ENCODE measurements around the gene MTUS2.

The MTUS2 gene

GRCh38 chr13:28820099-28821051, at the start of gene MTUS2:
Gene MTUS2, plus strand, starts transcription at chr13:28820339.
- Mint-ChIP-seq H3K36me3 (peaks cover 6 to 10% of the 10 kb centered on the region in 2 donors), H3K9me3 (peaks cover 16 to 18% of the 10 kb centered on the region in 2 donors), H3K27me3 (peaks cover 70 to 83% of the 10 kb centered on the region in 2 donors), H3K4me3 (peak within 1 kb of the TSS; percentile 66 to 83), H3K4me1 (peaks cover 3 to 12% of the 10 kb centered on the region in 2 donors), H3K27ac (no peak within 1 kb of the TSS)
- ATAC-seq (replicated peaks) (peak; percentile 54 to 58), DNase-seq (no peak)

- H3K9me3 Mint-ChIP-seq: peaks cover 2 to 18% of the 10 kb centered on the region in 2 donors
- H3K27me3 Mint-ChIP-seq: peaks cover 31 to 61% of the 10 kb centered on the region in 2 donors
- no peak overlapping the region for H3K4me3 Mint-ChIP-seq
- ATAC-seq (replicated peaks) (no peak), DNase-seq (no peak)
- H3K36me3 Mint-ChIP-seq: no peaks in the 10 kb centered on the region
- H3K27ac Mint-ChIP-seq: no peak overlapping the region
- H3K4me1 Mint-ChIP-seq: no peaks in the 10 kb centered on the region
Measured at GRCh38 chr13:28778308-28779215, 41.6 kb upstream of the MTUS2 start.

GRCh38 chr13:28792992-28793391, 27.1 kb upstream of the MTUS2 start:
- Mint-ChIP-seq H3K4me1 (peaks cover 0 to 5% of the 10 kb centered on the region in 2 donors), H3K27me3 (peaks cover 16 to 31% of the 10 kb centered on the region in 2 donors), H3K27ac (no peak overlapping the region), H3K36me3 (no peaks in the 10 kb centered on the region), H3K9me3 (no peaks in the 10 kb centered on the region), H3K4me3 (no peak overlapping the region)
- DNase-seq (no peak), ATAC-seq (replicated peaks) (no peak)

GRCh38 chr13:28794396-28794795, 25.7 kb upstream of the MTUS2 start:
- ATAC-seq (replicated peaks) (no peak), DNase-seq (no peak)
- Mint-ChIP-seq H3K9me3 (no peaks in the 10 kb centered on the region), H3K36me3 (no peaks in the 10 kb centered on the region), H3K27ac (no peak overlapping the region), H3K27me3 (peaks cover 17 to 40% of the 10 kb centered on the region in 2 donors), H3K4me3 (no peak overlapping the region), H3K4me1 (peaks cover 0 to 5% of the 10 kb centered on the region in 2 donors)

DNA sequence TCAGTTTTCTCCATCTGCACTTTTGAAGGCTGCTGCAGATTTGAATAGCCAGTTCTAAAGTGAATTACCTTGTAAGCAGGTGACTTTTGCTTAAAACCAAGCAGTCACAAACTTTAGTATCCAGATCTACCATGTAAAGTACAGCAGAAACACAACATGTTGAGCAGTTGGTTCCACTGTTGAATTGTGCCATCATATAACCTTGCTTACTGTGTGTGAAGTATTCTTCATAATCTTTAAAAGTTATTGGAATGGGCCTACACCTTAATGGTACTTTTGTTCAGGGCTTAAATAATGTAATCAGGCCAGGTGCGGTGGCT, 23.2 kb upstream of the MTUS2 start:
- DNase-seq (no peak), ATAC-seq (replicated peaks) (no peak)
- Mint-ChIP-seq H3K9me3 (no peaks in the 10 kb centered on the region), H3K4me1 (peaks cover 0 to 5% of the 10 kb centered on the region in 2 donors), H3K36me3 (no peaks in the 10 kb centered on the region), H3K27me3 (peaks cover 12 to 25% of the 10 kb centered on the region in 2 donors), H3K27ac (no peak overlapping the region), H3K4me3 (no peak overlapping the region)

DNA sequence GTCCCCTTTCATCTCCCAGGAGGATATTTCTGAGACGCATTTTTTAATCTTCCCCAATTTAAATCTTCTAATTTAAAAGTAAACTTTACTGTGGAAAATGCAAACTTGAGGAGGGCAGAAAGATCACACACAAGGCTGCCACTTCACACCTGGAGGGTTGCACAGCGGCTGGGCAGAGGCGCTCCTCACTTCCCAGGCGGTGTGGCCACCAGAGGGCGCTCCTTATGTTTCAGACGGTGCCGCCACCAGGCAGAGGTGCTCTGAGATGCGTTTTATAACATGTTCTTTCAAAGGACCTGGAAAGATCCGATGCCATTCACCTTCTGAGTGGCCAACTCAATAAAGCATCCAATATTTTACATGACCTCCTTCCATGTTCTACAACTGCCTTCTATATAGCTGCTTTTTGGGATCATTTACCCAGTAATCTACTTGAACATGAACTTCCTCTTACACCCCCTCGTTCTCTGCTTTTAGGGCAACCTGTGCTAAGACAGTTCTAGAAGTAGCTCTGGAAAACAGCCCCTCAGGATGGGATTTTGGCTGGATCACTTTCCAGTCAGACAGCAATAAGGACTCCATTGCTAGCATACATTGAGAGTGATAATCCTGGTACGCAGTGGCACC, 14.8 kb upstream of the MTUS2 start:
- DNase-seq (no peak), ATAC-seq (replicated peaks) (peak in 1 of 2 donors; percentile 53)
- Mint-ChIP-seq H3K4me1 (no peaks in the 10 kb centered on the region), H3K4me3 (no peak overlapping the region), H3K36me3 (no peaks in the 10 kb centered on the region), H3K27ac (no peak overlapping the region), H3K27me3 (peaks cover 26 to 44% of the 10 kb centered on the region in 2 donors), H3K9me3 (peaks cover 16 to 17% of the 10 kb centered on the region in 2 donors)

GRCh38 chr13:28817204-28817603, 2.9 kb upstream of the MTUS2 start:
- DNase-seq (no peak), ATAC-seq (replicated peaks) (no peak)
- Mint-ChIP-seq H3K9me3 (peaks cover 9 to 10% of the 10 kb centered on the region in 2 donors), H3K27me3 (peaks cover 42 to 58% of the 10 kb centered on the region in 2 donors), H3K4me3 (no peak overlapping the region), H3K27ac (peak overlapping the region; percentile 14), H3K4me1 (peaks cover 3 to 12% of the 10 kb centered on the region in 2 donors), H3K36me3 (peaks cover 1 to 5% of the 10 kb centered on the region in 2 donors)

- H3K4me1 Mint-ChIP-seq: peaks cover 3 to 12% of the 10 kb centered on the region in 2 donors
- H3K4me3 Mint-ChIP-seq: peak overlapping the region; percentile 15 to 71
- no peak overlapping the region for H3K27ac Mint-ChIP-seq
- DNase-seq: no peak
- peaks cover 5 to 10% of the 10 kb centered on the region in 2 donors for H3K36me3 Mint-ChIP-seq
- ATAC-seq (replicated peaks): no peak
- peaks cover 16 to 17% of the 10 kb centered on the region in 2 donors for H3K9me3 Mint-ChIP-seq
- H3K27me3 Mint-ChIP-seq: peaks cover 59 to 76% of the 10 kb centered on the region in 2 donors
Measured at GRCh38 chr13:28819046-28819730, 951 bp upstream of the MTUS2 start.

DNA sequence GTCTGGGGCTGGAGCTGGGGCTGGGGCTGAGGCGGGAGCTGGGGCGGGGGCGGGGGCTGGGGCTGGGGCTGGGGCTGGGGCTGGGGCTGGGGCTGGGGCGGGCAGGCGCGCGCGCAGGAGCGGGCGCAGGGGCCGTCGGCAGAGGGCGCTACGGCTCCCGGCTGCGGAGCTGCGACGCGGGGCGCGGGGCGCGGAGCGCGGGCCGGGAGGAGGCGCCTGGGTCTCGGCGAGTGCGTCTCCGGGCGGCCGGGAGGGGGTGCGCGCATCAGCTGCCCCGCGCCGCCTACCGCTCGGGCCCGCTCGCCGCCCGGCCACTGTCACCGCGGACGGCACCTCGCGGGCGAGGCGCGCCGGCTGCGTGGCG, 422 bp upstream of the MTUS2 start:
- DNase-seq: peak; percentile 27
- H3K27ac Mint-ChIP-seq: no peak overlapping the region
- H3K4me3 Mint-ChIP-seq: peak overlapping the region; percentile 15 to 71
- H3K4me1 Mint-ChIP-seq: peaks cover 3 to 12% of the 10 kb centered on the region in 2 donors
- ATAC-seq (replicated peaks): peak; percentile 79 to 81
- H3K36me3 Mint-ChIP-seq: peaks cover 6 to 10% of the 10 kb centered on the region in 2 donors
- H3K9me3 Mint-ChIP-seq: peaks cover 16 to 18% of the 10 kb centered on the region in 2 donors
- H3K27me3 Mint-ChIP-seq: peaks cover 64 to 81% of the 10 kb centered on the region in 2 donors

DNA sequence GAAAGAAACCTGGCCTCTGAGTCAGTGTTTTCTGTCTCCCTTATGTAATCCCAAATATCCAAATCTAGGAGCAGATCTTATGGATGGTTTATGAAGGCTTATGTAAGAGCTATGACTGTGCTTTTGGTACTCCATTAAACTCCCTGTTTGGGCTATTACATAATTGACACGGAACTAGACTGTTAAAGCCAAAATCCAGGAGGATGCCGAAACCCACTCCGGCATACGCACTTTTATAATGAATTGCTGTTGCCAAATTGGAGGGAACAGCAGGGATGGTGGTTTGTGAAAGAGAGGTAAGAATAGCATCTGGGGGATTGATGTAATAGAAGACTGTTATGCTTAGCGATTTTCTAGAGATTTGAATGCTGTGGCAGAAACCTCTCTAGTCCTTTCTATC, 2.0 kb downstream of the MTUS2 start:
- Mint-ChIP-seq H3K4me1 (peaks cover 3 to 12% of the 10 kb centered on the region in 2 donors), H3K4me3 (no peak overlapping the region), H3K9me3 (peaks cover 12% of the 10 kb centered on the region in 2 donors), H3K27ac (no peak overlapping the region), H3K27me3 (peaks cover 64 to 77% of the 10 kb centered on the region in 2 donors), H3K36me3 (peaks cover 5% of the 10 kb centered on the region in 2 donors)
- DNase-seq (no peak), ATAC-seq (replicated peaks) (no peak)

GRCh38 chr13:28822801-28823200, 2.7 kb downstream of the MTUS2 start:
- Mint-ChIP-seq H3K36me3 (peaks cover 5% of the 10 kb centered on the region in 2 donors), H3K27me3 (peaks cover 62 to 77% of the 10 kb centered on the region in 2 donors), H3K9me3 (peaks cover 11% of the 10 kb centered on the region in 2 donors), H3K4me1 (peaks cover 3 to 12% of the 10 kb centered on the region in 2 donors), H3K4me3 (no peak overlapping the region), H3K27ac (no peak overlapping the region)
- no peak for DNase-seq
- ATAC-seq (replicated peaks): no peak

DNA sequence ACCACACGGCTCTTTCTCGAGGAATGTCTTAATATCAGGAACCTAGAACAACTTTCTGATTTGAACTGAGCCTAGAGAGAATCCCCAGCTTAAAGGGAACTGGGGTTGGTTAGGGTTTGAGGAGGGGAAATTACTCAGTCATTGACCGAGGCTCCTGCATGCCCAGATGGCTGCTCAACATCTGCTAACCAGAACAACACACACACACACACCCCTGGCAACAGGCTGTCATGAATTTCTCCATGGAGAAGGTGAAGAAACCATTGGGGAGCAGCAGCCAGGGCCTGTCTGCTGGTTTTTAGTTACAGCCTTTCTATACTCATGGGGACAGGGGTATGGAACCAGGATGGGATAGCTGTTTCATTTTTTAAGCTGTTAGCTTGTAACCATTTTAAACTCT, 5.2 kb downstream of the MTUS2 start:
- Mint-ChIP-seq H3K27me3 (peaks cover 53 to 64% of the 10 kb centered on the region in 2 donors), H3K9me3 (peaks cover 15 to 21% of the 10 kb centered on the region in 2 donors), H3K27ac (no peak overlapping the region), H3K4me1 (peaks cover 3 to 7% of the 10 kb centered on the region in 2 donors), H3K4me3 (no peak overlapping the region), H3K36me3 (peaks cover 5% of the 10 kb centered on the region in 2 donors)
- ATAC-seq (replicated peaks): no peak
- DNase-seq: no peak

DNA sequence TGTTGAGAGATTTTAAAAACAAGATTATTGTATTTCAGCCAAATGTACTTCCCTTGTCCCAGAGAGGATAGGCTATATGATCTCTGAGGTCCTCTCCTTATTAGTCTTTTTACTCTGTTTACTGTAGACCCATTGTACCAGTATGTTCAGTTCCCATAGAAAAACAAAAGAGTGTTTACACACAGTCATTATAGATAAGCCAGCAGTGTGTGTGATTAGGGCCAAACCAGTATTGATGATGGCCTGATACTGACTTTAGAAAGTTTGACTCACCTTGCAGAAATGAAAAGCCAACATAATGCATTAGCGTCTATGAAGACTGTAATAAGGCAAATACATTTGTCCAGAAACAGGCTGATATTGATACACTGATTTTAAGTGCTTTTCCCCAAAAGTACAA, 6.2 kb downstream of the MTUS2 start:
- Mint-ChIP-seq H3K27ac (no peak overlapping the region), H3K9me3 (peaks cover 22 to 31% of the 10 kb centered on the region in 2 donors), H3K36me3 (peaks cover 5 to 9% of the 10 kb centered on the region in 2 donors), H3K4me3 (no peak overlapping the region), H3K27me3 (peaks cover 47 to 54% of the 10 kb centered on the region in 2 donors), H3K4me1 (no peaks in the 10 kb centered on the region)
- DNase-seq: no peak
- ATAC-seq (replicated peaks): no peak
